GM20431 (cell line): Measurements from ENCODE around the gene UBE4A.

ENCODE experiments used
- in situ Hi-C: fragments of 300-500 bp; cut with MseI, MboI; formaldehyde crosslinking; loops from one replicate; pipeline ENCODE4 v1.15.0; 2020; ENCODE audit warnings: low sequenced_read_pairs; ENCODE audit not compliant: unreplicated experiment

The UBE4A gene

DNA sequence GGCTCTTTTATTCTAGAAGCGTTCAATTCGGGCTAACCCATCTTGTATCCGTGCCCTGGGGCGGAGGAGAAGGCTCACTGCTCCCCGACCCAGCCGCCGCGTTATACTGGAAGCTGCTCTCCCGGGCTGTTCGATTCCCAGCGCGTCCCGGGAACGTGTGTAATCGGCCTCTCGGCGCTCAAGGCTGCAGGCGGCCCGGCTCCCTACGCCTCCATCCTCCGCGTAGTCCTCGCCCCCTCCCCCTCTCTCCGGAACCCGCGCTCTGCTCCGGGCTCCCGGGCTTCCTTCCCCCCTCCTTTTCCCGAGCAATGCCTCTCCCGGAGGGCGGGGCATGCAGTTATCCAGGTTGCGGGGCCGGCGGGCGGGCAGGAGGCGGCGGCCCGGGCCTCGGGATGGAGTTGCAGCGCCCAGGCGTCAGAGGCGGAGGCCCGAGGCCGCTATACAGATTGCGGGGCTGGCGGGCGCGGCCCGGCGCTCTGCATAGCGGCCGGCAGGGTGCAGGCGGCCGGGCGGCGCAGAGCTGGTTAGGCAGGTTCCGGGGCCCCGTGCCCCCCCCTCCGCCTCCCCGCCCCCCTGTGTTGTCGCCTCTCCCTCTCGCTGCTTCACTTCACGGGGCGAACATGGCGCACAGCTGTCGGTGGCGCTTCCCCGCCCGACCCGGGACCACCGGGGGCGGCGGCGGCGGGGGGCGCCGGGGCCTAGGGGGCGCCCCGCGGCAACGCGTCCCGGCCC, 76.7 kb downstream of the UBE4A start, which contains the start of gene KMT2A:
Gene KMT2A, plus strand, starts transcription at position 600 of the 732 bp plus-strand sequence. Its CDS starts 21 bp downstream, at position 621.
- in situ Hi-C loops = no loop called here

DNA sequence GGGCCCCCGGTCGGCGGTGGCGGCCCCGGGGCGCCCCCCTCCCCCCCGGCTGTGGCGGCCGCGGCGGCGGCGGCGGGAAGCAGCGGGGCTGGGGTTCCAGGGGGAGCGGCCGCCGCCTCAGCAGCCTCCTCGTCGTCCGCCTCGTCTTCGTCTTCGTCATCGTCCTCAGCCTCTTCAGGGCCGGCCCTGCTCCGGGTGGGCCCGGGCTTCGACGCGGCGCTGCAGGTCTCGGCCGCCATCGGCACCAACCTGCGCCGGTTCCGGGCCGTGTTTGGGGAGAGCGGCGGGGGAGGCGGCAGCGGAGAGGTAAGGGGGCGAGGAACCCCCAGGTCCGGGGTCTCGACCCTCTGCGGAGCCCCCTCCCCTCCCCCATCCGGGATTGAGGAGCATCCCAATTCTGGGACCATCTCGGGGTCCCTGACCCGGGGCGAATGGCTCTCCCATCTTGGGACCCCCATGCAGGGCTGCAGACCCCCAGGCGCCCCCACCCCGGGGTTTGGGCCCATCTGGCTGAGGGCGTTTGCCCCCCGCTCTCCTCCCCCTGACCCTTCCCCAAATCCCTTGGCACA, 77.3 kb downstream of the UBE4A start:
- in situ Hi-C loops = no loop called here

DNA sequence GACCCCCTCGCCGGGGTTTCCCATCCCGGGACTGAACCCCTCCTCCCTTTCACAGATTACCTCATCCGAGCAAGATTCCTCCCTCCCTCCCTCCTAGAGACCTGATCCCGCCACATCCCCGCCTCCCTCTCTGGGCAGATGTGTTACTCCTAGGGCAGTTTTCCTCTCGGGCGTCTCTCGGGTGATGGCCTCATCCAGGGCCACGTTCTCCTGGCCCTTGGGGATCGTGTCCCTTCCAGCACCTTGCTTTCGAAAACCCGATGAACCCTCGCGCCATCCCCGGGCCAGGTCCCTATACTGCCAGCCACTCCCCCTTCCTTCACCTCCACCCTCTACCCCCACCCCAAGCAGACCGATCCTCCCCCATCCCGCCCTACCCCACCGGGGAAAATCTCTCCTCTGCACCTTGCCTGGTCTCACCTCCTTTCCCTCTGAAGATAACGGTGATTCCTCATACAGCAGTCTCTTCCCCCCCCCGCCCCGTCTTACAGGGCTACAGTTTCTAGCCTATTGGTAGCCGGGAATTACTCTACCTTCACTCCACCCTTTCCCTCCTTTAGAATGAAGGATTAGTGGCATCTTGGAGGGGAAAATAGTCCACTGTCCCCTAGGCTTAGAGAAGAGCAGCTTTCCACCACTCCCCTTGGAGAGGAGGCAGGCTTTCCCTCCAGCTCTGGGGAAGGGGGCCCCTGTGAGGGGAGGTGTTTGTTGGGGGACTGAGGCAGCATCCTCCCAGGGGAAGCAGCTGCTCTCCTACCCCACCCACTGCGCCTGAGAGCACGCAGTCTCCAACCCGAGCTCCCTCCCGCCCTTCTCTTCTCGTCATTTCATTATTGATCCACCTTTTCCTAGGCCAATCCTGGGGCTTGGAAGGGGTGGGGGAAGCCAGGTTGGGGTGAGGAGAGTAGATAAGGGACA, 78.1 kb downstream of the UBE4A start:
- in situ Hi-C loops = no loop called here

DNA sequence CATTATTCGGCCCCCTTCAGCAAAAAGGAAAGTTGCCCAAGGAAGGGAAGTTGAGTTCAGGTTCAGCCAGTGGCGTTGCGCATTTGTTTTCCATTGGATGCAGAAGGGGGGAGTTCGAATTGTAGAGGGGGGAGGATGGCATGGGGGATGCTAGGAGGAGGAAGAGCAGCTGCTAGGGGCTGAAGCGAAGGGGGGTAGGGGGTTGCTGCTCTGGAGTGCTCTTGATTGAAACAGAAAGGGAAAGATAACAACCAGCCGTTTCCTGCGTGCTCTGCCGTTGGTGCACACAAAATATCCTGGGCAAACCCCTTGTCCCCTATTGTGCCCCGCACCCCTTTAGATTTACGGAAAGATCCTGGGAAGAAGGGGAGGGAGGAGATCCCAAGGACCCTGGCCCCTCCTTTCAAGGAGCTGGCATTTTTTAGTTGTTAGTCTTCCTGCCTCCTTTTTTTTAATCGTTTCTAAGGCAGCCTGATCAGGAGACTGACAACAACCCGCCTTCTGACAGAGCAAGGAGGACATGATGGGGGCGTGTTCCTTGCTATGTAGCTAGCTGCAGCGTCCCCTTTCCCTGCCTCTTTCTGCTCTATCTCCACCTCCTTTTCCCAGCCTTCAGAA, 79.0 kb downstream of the UBE4A start:
- in situ Hi-C loops = no loop called here

DNA sequence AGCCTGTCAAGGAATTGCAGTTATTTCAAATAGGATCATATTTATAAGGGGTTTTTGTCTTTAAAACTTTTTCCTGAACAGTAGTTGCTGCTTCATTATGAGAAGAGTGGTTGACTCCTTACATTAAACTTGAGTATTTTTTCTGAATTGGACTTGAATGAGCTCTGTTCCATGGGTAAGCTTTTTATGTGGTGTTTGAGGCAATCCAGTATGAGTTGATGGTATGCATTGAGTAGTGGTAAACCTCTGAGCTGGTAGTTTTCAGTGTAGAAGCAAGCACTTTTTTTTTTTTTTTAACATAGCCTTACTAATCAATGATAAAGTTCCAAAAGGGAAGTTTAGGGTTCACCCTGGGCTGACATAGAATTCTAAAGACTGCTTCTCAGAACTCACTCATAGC, 80.2 kb downstream of the UBE4A start:
- in situ Hi-C loops = no loop called here

DNA sequence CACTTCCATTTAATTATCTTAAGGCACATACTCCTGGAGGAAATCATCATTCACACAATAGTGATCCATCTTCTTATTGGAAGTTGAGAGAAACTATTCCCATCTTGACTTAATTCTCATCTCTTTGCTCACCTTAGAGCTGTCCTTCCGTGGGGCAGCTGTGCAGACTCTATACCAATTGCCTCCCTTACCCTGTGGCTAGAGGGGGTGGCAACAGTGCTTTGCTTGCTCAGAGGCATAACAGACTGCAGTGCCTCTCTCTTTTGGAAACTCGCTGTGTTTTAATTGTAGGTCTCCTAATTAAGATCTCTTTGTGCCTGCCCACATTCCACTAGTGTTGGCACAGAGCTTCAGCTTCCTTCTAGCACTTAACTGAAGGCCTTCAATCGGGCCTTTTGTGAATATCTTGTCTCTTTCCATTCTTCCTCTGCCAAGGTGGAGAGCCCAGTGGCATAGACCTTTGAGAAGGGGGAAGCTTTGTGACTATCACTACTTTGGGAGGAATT, 82.4 kb downstream of the UBE4A start:
- in situ Hi-C loops = no loop called here

DNA sequence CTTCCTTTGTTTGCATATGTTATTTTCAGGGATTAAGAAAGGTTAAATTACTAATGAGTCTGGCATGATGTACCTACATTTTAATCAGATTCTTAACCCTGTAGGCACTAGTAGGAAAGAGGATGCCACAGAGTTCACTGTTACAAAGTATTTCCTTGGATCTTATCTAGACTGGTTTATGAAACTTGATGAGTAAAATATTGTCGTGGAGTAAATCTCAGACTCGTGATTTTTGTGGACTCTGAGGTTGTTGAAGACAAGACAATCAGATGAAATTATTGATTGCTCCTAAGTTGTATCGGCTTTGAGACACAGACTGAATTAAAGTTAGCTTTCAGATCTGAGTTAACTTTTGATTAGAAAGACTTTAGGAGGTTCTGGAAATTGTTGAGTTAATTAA, 82.9 kb downstream of the UBE4A start:
- in situ Hi-C loops = no loop called here

DNA sequence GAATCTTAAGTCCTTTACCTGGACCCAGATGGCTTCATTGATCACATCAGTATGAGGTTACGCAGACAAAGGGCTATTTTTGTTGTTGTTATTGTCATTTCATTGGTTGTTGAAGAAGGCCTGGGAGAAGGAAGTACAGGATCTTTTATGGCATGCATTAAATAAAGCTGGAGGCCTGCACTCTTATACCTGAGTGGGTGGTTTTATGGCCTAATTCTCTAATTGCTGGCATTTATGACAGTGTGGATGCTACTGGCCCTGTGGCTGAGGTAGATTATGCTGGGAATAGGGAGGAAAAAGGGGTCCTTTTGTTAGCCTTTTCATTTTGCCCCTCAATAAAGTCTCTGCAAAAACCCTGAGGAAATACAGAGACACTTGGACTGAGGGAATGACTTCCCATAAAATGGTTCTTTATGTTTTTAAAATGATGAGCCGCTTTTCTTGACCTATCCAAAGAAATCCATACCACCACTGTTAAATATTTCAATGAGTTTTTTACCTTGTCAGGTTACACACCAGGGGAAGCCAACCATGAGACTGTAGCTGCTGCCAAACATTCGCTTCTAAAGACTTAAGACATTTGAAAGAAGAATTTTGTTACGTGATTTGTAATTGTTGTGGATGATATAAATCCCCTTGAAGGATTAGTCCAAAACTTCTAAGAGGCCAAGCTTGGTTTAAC, 83.6 kb downstream of the UBE4A start:
- in situ Hi-C loops = no loop called here

DNA sequence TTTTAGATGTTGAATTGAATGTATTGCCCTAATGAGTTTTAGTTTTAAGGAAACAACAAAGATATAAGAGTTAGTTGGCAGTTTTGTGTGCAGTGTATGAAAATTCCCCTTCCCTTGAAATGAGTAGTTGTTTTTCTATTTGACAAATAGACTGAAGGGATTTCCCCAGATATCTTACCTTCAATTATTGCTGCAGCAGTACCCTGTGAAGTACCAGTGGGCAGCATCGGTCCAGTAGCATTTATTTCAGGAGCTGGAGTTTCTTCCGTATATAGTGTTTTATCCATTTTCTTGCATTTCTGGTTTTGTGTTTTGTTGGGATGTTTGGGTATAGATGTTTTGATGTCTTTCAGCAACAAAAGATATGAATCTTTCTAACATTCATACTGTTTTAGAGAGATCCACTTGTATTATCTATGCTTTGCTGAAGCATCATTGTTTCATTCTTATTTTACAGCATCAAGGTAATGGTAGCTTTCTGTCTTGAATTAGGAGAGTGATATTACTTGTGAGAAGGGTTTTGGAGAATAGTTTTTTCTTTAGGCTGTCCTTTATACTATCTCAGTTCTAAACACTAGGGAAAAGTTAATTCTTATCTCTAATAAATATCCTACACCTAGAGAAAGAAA, 84.3 kb downstream of the UBE4A start:
- in situ Hi-C loops = no loop called here

DNA sequence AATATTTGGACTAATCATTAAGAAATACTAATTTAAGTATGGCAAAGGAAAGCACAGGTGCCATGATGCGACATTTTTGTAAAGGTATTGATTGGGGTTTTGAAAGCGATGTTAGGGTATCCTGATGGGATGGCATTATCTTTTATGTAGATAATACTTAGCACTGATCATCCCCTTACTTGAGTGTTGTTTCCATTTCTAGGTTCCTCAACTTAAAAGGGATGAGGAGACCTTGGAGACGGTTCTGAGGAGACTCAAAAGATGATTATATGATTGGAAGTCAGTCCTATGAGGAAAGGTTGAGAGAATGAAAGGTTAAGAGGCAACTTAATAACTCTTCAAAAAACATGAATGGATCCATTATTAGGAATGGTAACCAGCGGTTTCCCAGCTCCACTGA, 88.0 kb downstream of the UBE4A start:
- in situ Hi-C loops = no loop called here

DNA sequence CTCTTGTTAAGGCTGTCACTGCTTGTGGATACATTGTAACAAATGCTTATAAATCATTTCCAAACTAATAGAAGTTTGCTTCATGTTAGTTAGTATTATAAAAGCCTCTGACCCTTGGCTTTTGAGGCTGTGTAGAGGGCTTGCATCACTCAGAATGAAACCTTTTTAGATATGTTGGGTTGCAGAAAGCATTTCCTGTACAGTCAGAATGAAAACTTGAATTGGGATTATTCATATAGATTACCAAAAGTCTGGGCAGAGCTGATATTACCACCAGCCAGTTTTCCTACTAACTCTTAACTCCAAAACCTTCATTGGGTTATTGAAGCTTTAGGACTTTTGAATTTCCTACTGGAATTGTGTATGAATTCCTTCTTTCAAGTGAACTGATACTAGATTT, 88.9 kb downstream of the UBE4A start:
- in situ Hi-C loops = no loop called here
